HFF-Myc (cell line): ENCODE measurements around the gene RBM27.
"Not testable (repeated sequence)": the region's sequence is repeated elsewhere in the genome, so short reads cannot be mapped to it uniquely, and the experiment has no call there.

Source experiments
- DNase-seq: peaks from one replicate; pipeline ENCODE4 v3.0.0-alpha.2; 2011; ENCODE audit warnings: low read depth; ENCODE audit errors: extremely low read depth
- H3K4me3 ChIP-seq: replicated peaks from 2 replicates; pipeline ENCODE4 v1.5.1; 2011; ENCODE audit warnings: low read depth, mild to moderate bottlenecking, control low read depth, low read length
- CTCF ChIP-seq: IDR thresholded peaks from 2 replicates; pipeline ENCODE4 v1.5.1; 2012; ENCODE audit warnings: mild to moderate bottlenecking, low read depth, low read length, control low read depth; ENCODE audit errors: missing control alignments

The RBM27 gene

GRCh38 chr5:146208916-146209522 lies 5.6 kb downstream of the RBM27 start:
- no peak for TF ChIP-seq CTCF
- no peak for DNase-seq
- no peak overlapping the region for H3K4me3 ChIP-seq

- TF ChIP-seq CTCF, result no peak
- no peak for DNase-seq
- no peak overlapping the region for H3K4me3 ChIP-seq
These were observed 6.3 kb downstream of the RBM27 start for GRCh38 chr5:146209714-146210113.

- DNase-seq, H3K4me3 ChIP-seq: not testable (repeated sequence)
These were observed 7.4 kb downstream of the RBM27 start for GRCh38 chr5:146210810-146211209.

- TF ChIP-seq CTCF, result no peak
- DNase-seq, result no peak
- H3K4me3 ChIP-seq, result no peak overlapping the region
These were observed 9.9 kb downstream of the RBM27 start for GRCh38 chr5:146213210-146213826.

GRCh38 chr5:146214881-146215280 lies 11.5 kb downstream of the RBM27 start:
- DNase-seq, H3K4me3 ChIP-seq: not testable (repeated sequence)

- TF ChIP-seq CTCF, result no peak
- DNase-seq, result no peak
- no peak overlapping the region for H3K4me3 ChIP-seq
These were observed 14.8 kb downstream of the RBM27 start for GRCh38 chr5:146218168-146218567.

- H3K4me3 ChIP-seq, result no peak overlapping the region
- no peak for TF ChIP-seq CTCF
- no peak for DNase-seq
These were observed 15.8 kb downstream of the RBM27 start for GRCh38 chr5:146219243-146219642.

- H3K4me3 ChIP-seq, result no peak overlapping the region
- TF ChIP-seq CTCF, result no peak
- DNase-seq, result no peak
These were observed 17.8 kb downstream of the RBM27 start for GRCh38 chr5:146221234-146221633.
